COLO668 (cell line): Measurements from ENCODE around the gene ANP32E.

Experiments used
- DNase-seq: peaks from one replicate; lab custom pipeline; 2025; ENCODE audit not compliant: unreplicated experiment; lab: John Stamatoyannopoulos, UW

The ANP32E gene

GRCh38 chr1:150171801-150172200 is 64.1 kb downstream of the ANP32E start:
- DNase-seq, result no peak

GRCh38 chr1:150168960-150169601 is 66.8 kb downstream of the ANP32E start:
- DNase-seq, result peak; percentile 62
